Measurements from ENCODE around the gene RAB14.

RAB14 gene

DNA sequence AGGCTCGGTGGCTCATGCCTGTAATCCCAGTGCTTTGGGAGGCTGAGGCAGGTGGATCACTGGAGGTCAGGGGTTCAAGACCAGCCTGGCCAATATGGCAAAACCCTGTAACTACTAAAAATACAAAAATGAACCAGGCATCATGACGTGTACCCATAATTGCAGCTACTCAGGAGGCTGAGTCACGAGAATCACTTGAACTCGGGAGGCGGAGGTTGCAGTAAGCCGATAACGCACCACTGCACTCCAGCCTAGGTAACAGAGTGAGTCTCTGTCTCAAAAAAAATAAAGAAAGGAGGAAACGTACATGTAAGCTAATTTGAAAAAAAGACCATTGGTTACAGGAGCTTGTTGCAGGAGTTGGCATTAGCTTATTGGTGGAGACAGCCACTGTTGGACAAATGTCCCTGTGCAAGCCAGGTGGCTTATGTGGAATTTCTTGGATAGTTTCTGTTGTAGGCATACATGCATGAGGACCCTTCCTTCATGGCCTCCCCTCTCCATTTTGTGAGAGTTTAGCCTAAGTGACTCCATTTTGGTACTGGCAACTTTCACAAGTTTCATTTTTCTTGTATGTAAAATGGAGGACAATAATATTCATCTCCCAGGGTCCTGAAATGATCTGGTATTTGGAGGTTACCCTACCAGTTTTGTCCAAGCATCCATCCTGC is 16.8 kb upstream of the RAB14 start:
- no peak for DNase-seq

- no peak for DNase-seq
These were observed 16.1 kb upstream of the RAB14 start for GRCh38 chr9:121217609-121218292.

- DNase-seq = no peak
These were observed 14.7 kb upstream of the RAB14 start for GRCh38 chr9:121216271-121216805.

GRCh38 chr9:121214005-121214404 is 12.3 kb upstream of the RAB14 start:
- no peak for DNase-seq

DNA sequence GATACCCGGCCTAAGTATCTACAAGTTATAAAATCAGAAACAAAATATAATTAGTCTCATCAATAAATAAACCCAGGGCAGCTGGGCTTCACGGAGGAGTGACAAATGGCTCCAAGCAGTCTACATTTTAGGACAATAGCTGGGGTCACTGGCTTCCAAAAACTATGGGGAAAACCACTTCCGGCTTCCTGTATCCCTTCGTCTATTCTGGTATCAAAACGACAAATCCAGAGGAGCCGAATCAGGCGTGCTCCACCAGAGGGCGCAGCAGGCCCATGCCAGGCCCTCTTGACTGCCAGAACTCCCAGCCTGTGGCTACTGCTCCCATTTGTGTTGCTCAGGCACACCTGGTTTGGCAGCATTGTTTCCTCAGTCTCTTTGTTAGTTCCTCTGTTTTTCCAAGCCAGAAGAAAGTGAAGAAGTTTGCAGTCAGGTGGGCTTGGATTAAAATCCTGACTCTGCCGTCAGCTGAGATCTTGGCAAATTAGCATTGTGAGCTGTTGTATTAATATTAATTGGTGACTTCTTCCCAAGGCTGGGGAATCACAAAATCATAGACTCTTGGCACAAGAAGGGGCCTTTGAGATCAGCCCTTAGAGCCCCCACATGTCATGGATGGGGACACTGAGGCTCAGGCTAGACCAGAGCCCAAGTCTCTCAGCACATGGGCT is 11.6 kb upstream of the RAB14 start:
- peak; percentile 75 to 83 for DNase-seq

- peak in 1 of 2 donors; percentile 9 for DNase-seq
These were observed 8.9 kb upstream of the RAB14 start for GRCh38 chr9:121210536-121210935.

DNA sequence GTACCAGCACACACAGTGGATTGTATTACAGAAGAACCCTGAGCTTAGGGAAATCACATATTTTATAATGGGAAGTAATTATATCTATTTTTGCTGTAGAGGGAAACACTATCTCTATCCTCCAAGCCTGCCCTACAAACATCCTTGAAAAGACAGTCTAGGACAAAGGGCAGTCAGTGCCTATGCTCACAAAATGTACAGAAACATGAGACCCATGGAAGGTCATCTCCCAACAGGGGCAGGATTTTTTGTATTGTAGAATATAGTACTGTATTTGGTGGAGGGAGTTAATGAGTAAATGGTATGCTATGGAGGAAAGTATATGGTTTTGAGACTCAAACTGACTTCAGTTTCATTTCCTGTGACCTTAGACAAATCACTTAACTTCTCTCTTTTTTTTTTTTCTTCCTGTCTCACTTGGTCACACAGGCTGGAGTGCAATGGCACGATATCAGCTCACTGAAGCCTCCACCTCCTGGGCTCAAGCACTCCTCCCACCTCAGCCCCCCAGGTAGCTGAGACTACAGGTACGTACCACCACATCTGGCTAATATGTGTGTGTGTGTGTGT is 5.8 kb upstream of the RAB14 start:
- no peak for DNase-seq

GRCh38 chr9:121206516-121207370 is 5.1 kb upstream of the RAB14 start:
- no peak for DNase-seq

DNA sequence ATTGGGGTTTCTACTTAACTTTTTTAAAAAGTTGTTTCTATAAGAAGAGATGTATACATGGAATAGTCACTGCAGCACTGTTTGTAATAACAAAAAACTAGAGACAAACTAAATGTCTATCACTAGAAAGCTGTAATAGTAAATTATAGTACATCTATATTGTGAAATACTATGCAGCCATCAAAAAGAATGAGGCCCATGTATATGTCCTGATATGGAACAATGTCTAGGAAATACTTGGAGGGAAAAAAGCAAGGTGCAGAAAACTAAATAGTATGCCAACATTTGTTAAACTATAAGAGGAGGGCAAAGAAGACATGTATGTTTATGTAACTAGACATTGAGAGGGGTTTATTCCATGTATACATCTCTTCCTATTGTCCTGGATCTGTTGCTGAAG is 2.9 kb upstream of the RAB14 start:
- no peak for DNase-seq

- no peak for DNase-seq
These were observed 2.5 kb upstream of the RAB14 start for GRCh38 chr9:121204121-121204520.

DNA sequence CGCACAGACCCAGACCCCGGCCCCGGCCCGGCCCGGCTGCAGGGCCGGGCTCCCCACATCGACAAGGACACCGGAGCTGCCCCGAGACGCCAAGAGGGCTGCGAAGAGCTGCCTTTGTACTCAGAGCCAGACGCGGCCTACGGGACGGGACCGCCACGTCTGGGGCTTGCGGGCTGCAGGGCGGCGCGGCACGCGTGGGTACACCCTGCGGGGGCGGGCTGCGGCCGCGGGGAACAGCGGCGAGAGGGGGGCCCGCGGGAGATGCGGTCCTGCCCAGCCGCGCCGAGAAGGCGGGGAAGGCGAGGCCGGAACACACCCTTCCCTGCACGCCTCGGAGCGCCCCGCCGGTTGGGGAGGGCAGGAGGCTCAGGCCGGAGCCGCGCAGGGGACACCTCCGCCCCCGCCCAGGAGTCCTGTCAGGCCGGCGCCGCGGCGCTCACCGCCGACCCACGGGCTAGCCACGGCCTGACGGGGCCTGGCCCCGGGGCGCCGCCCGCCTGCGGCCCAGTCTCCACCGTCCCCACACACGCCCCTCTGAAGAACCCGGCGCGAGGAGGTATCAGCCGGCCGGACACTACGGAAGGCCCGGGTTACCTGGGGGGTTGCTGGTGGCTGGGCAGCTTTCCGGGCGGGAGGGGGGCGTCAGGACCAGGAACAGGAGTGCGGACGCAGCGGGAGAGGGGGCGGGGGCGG is 478 bp downstream of the RAB14 start:
- DNase-seq = peak; percentile 47 to 53

DNA sequence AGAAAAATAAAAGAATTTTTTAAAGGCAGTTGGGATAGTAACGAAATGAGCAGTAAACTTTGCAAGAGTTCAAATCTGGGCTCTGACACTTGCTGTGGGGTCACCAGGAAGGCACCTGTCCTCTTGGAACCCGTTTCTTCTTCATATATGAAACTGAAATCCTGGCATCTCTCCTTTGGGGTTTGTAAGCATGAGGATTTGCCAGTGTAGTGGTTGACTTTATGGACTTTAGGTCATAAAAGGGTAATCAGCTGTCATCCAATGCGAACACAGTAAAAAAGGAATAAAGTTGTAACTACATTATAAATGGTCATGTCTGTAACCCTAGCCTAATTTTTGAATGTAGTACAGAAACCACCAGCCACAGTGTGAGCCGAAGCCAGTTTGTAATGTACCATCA is 1.3 kb downstream of the RAB14 start:
- DNase-seq = no peak

- no peak for DNase-seq
These were observed 1.7 kb downstream of the RAB14 start for GRCh38 chr9:121199921-121200320.

GRCh38 chr9:121198512-121199042 is 3.1 kb downstream of the RAB14 start:
- no peak for DNase-seq

DNA sequence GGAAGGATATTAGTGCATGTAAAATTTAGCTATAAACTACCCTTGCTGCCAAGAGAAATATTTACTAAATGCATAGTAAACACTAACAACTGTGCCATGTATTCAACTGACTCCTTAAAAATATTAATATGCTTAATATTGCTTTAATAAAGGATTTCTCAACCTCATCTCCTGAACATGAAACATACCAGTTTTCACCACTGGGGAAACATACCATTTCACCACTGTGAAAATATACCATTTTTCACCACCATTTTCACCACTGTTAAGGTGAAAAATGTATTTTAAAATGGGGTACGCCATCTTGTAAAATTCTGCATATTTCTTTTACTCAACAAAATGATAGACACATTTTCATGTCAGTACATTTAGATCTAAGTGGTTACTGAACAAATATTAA is 4.5 kb downstream of the RAB14 start:
- no peak for DNase-seq

- DNase-seq = no peak
These were observed 5.3 kb downstream of the RAB14 start for GRCh38 chr9:121196389-121196788.

- DNase-seq = no peak
These were observed 6.9 kb downstream of the RAB14 start for GRCh38 chr9:121194730-121195129.

DNA sequence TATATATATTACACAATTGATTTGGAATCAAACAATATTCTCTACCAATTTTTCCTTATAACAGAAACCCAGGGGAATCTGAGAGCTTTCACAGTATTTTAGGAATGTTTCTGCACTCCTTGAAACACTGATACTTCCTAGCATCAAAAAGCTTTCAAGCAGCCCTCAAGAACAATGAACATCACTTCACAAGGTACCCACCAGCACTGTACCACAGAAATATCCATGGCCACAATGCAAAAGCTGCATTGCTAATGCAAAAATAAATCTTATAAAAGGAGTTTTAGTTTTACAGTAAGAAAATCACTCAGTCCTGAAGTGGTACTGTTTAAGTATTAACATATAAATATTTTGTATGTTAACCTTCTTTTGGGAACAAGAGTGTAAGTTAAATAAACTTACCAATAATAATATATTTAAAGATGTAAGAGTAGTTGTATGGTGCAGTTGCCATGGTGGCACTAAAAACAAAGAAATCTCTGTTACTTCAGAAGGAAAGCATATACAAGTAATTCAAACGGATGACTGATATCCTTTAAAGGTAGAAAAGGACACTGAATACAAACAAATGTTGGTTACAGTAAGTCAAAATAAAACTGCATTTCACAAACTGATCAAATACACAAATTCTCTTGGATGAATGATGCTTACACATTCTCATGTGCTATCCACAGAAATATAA is 8.6 kb downstream of the RAB14 start:
- DNase-seq = no peak

GRCh38 chr9:121192518-121192917 is 9.2 kb downstream of the RAB14 start:
- no peak for DNase-seq

GRCh38 chr9:121191235-121191634 is 10.4 kb downstream of the RAB14 start:
- no peak for DNase-seq

DNA sequence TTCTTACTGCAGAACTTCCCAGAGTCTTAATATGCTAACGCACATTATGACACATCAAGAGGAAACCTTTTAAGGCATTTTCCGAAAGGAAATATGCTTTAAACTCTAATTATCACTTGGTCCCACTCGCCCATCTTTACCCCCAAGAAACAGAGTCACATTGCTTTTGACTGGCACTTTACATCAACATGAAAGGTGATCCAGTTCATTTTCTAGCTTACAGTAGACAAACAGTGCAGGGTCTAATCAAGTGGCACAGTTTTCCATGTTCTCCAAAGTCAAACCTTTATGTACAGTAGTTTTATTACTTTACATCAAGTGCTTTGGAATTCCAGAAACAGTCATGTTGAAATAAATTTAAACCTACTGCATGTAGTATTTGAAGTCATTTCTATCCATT is 12.0 kb downstream of the RAB14 start:
- DNase-seq = no peak
